GM23338 (cell line): ENCODE data around the gene CIT. TPM values are rescaled to one million over a fixed set of nuclear protein-coding genes. Genes with fewer than 3 reads are reported as not detected.

ENCODE experiments used
- ATAC-seq: fragments of 200-7000 bp; cut with Tn5 transposase; 3 replicates; pipeline ENCODE4 v1.9.1; 2020
- DNase-seq: peaks from one replicate; pipeline ENCODE4 v3.0.0-alpha.2; 2015; ENCODE audit warnings: low spot score
- H2AFZ ChIP-seq: fragments of 200-600 bp; sonication (generic); 2 replicates; pipeline ENCODE4 v1.8.0; 2016; ENCODE audit warnings: antibody characterized with exemption, mild to moderate bottlenecking, moderate library complexity
- H3F3A ChIP-seq: fragments of 200-600 bp; sonication (generic); replicated peaks from 2 replicates; pipeline ENCODE4 v1.8.0; 2017; ENCODE audit warnings: antibody characterized with exemption, mixed run types, low read depth
- H3K27ac ChIP-seq: fragments of 200-600 bp; sonication (generic); 2 replicates; pipeline ENCODE4 v1.6.1; 2016; ENCODE audit warnings: low read depth
- H3K27me3 ChIP-seq: fragments of 200-600 bp; sonication (generic); 2 replicates; pipeline ENCODE4 v1.8.0; 2016; ENCODE audit warnings: mild to moderate bottlenecking, mixed run types, moderate library complexity; ENCODE audit not compliant: insufficient read depth
- H3K36me3 ChIP-seq: fragments of 200-600 bp; sonication (generic); 2 replicates; pipeline ENCODE4 v1.8.0; 2016; ENCODE audit warnings: mild to moderate bottlenecking; ENCODE audit not compliant: insufficient read depth
- H3K4me1 ChIP-seq: fragments of 200-600 bp; sonication (generic); 2 replicates; pipeline ENCODE4 v1.8.0; 2016; ENCODE audit warnings: mild to moderate bottlenecking, moderate library complexity; ENCODE audit not compliant: insufficient read depth
- H3K4me2 ChIP-seq: fragments of 200-600 bp; sonication (generic); 2 replicates; pipeline ENCODE4 v1.7.1; 2017; ENCODE audit warnings: mixed run types
- H3K4me3 ChIP-seq: fragments of 200-600 bp; sonication (generic); 2 replicates; pipeline ENCODE4 v1.6.1; 2016; ENCODE audit warnings: mixed run types
- H3K79me2 ChIP-seq: fragments of 200-600 bp; sonication (generic); replicated peaks from 2 replicates; pipeline ENCODE4 v1.8.0; 2017; ENCODE audit warnings: mild to moderate bottlenecking; ENCODE audit not compliant: insufficient read depth
- H3K9me2 ChIP-seq: fragments of 200-600 bp; sonication (generic); 2 replicates; pipeline ENCODE4 v1.8.0; 2017; ENCODE audit not compliant: insufficient read depth
- H4K20me1 ChIP-seq: fragments of 200-600 bp; sonication (generic); replicated peaks from 2 replicates; pipeline ENCODE4 v1.8.0; 2017; ENCODE audit warnings: mild to moderate bottlenecking; ENCODE audit not compliant: insufficient read depth
- H3K27ac Mint-ChIP-seq: 2 replicates; pipeline ENCODE4 v1.8.0; 2020; ENCODE audit warnings: inconsistent platforms, mild to moderate bottlenecking, moderate library complexity, mixed read lengths
- H3K27me3 Mint-ChIP-seq: 3 replicates; pipeline ENCODE4 v1.8.0; 2022; ENCODE audit warnings: low read depth, mild to moderate bottlenecking, moderate library complexity, mixed read lengths, inconsistent platforms; ENCODE audit not compliant: insufficient read depth, poor library complexity
- H3K36me3 Mint-ChIP-seq: 3 replicates; pipeline ENCODE4 v1.8.0; 2021; ENCODE audit warnings: low read depth, mild to moderate bottlenecking, inconsistent platforms, moderate library complexity, mixed read lengths
- H3K4me1 Mint-ChIP-seq: 3 replicates; pipeline ENCODE4 v1.8.0; 2020; ENCODE audit warnings: mild to moderate bottlenecking, inconsistent platforms, mixed read lengths
- H3K4me3 Mint-ChIP-seq: 3 replicates; pipeline ENCODE4 v1.8.0; 2021; ENCODE audit warnings: moderate library complexity, mild to moderate bottlenecking, inconsistent platforms, mixed read lengths
- H3K9me3 Mint-ChIP-seq: 3 replicates; pipeline ENCODE4 v1.8.0; 2020; ENCODE audit warnings: moderate library complexity, mild to moderate bottlenecking, inconsistent platforms, mixed read lengths
- CREB1 ChIP-seq: fragments of 250-450 bp; sonication (Bioruptor Pico); IDR thresholded peaks from 2 replicates; pipeline ENCODE4 v1.5.0; 2020; ENCODE audit warnings: low read depth, mild to moderate bottlenecking, moderate library complexity
- EZH2 ChIP-seq: fragments of 200-600 bp; sonication (generic); IDR thresholded peaks from one replicate; pipeline ENCODE4 v1.8.0; 2017; ENCODE audit warnings: antibody characterized with exemption, mild to moderate bottlenecking, low read depth; ENCODE audit not compliant: unreplicated experiment
- EZH2phosphoT487 ChIP-seq: fragments of 200-600 bp; sonication (generic); IDR thresholded peaks from one replicate; pipeline ENCODE4 v1.8.1; 2018; ENCODE audit warnings: antibody characterized with exemption; ENCODE audit not compliant: unreplicated experiment
- NANOG ChIP-seq: IDR thresholded peaks from 2 replicates; pipeline ENCODE4 v1.6.1; 2016; ENCODE audit warnings: antibody characterized with exemption, borderline replicate concordance
- POLR2AphosphoS5 ChIP-seq: IDR thresholded peaks from 2 replicates; pipeline ENCODE4 v1.6.1; 2016; ENCODE audit warnings: antibody characterized with exemption, low read depth
- ZNF331 ChIP-seq: fragments of 250-450 bp; sonication (Bioruptor Pico); IDR thresholded peaks from 2 replicates; pipeline ENCODE4 v1.5.0; 2020; ENCODE audit warnings: low read depth, mild to moderate bottlenecking, moderate library complexity
- polyA plus RNA-seq: library from polyadenylated mRNA; unstranded; fragments of >200 nt; fragmentation: Nextera tagmentation; extraction: Ambion mirVana; gene quantifications from 2 replicates; pipeline ENCODE4 v1.2.1, GENCODE V29; 2016
- total RNA-seq: library from RNA; depleted of rRNA; stranded (reverse); fragments of >200 nt; shearing (Covaris generic); gene quantifications from 2 replicates; pipeline ENCODE4 v1.2.3, GENCODE V29; 2014
- TF ChIP-seq, protein P1 (sequence below): fragments of 250-450 bp; sonication (Bioruptor Pico); IDR thresholded peaks from 2 replicates; pipeline ENCODE4 v1.5.0; 2020; ENCODE audit warnings: mild to moderate bottlenecking, moderate library complexity
- TF ChIP-seq, protein P2 (sequence below): IDR thresholded peaks from 2 replicates; pipeline ENCODE4 v1.6.1; 2016; ENCODE audit warnings: antibody characterized with exemption
- TF ChIP-seq, protein P3 (sequence below): IDR thresholded peaks from one replicate; pipeline ENCODE4 v1.6.1; 2018; ENCODE audit warnings: antibody characterized with exemption; ENCODE audit not compliant: unreplicated experiment

The CIT gene
- total and polyA plus RNA-seq, 2 experiments from 2014 or later, result 9.7 to 47.8 TPM

DNA sequence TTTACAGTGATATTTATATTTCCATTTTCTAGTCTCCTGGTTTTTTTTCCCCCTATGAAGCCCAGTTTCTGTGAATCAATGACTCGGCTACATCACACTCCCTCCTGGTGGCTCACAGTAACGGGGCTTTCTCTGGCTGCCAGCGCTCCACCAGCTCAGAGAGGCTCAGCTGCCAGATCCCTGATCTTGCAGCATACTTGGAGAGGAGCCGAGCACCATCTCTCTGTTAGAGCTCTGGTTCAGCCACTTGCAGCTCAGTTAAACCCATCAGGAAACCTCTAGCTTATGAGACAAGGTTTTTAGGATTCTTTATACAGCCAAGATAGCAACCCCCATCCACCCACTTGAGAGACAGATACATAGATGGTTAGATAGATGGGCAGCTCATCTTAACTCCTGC is 74.6 kb downstream of the CIT start (continued):
- TF ChIP-seq, protein P1, sequence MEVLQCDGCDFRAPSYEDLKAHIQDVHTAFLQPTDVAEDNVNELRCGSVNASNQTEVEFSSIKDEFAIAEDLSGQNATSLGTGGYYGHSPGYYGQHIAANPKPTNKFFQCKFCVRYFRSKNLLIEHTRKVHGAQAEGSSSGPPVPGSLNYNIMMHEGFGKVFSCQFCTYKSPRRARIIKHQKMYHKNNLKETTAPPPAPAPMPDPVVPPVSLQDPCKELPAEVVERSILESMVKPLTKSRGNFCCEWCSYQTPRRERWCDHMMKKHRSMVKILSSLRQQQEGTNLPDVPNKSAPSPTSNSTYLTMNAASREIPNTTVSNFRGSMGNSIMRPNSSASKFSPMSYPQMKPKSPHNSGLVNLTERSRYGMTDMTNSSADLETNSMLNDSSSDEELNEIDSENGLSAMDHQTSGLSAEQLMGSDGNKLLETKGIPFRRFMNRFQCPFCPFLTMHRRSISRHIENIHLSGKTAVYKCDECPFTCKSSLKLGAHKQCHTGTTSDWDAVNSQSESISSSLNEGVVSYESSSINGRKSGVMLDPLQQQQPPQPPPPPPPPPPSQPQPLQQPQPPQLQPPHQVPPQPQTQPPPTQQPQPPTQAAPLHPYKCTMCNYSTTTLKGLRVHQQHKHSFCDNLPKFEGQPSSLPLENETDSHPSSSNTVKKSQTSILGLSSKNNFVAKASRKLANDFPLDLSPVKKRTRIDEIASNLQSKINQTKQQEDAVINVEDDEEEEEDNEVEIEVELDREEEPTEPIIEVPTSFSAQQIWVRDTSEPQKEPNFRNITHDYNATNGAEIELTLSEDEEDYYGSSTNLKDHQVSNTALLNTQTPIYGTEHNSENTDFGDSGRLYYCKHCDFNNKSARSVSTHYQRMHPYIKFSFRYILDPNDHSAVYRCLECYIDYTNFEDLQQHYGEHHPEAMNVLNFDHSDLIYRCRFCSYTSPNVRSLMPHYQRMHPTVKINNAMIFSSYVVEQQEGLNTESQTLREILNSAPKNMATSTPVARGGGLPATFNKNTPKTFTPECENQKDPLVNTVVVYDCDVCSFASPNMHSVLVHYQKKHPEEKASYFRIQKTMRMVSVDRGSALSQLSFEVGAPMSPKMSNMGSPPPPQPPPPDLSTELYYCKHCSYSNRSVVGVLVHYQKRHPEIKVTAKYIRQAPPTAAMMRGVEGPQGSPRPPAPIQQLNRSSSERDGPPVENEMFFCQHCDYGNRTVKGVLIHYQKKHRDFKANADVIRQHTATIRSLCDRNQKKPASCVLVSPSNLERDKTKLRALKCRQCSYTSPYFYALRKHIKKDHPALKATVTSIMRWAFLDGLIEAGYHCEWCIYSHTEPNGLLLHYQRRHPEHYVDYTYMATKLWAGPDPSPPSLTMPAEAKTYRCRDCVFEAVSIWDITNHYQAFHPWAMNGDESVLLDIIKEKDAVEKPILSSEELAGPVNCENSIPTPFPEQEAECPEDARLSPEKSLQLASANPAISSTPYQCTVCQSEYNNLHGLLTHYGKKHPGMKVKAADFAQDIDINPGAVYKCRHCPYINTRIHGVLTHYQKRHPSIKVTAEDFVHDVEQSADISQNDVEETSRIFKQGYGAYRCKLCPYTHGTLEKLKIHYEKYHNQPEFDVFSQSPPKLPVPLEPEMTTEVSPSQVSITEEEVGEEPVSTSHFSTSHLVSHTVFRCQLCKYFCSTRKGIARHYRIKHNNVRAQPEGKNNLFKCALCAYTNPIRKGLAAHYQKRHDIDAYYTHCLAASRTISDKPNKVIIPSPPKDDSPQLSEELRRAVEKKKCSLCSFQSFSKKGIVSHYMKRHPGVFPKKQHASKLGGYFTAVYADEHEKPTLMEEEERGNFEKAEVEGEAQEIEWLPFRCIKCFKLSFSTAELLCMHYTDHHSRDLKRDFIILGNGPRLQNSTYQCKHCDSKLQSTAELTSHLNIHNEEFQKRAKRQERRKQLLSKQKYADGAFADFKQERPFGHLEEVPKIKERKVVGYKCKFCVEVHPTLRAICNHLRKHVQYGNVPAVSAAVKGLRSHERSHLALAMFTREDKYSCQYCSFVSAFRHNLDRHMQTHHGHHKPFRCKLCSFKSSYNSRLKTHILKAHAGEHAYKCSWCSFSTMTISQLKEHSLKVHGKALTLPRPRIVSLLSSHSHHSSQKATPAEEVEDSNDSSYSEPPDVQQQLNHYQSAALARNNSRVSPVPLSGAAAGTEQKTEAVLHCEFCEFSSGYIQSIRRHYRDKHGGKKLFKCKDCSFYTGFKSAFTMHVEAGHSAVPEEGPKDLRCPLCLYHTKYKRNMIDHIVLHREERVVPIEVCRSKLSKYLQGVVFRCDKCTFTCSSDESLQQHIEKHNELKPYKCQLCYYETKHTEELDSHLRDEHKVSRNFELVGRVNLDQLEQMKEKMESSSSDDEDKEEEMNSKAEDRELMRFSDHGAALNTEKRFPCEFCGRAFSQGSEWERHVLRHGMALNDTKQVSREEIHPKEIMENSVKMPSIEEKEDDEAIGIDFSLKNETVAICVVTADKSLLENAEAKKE (CRISPR knock-in tag), result no peak
- TF ChIP-seq, protein P2, sequence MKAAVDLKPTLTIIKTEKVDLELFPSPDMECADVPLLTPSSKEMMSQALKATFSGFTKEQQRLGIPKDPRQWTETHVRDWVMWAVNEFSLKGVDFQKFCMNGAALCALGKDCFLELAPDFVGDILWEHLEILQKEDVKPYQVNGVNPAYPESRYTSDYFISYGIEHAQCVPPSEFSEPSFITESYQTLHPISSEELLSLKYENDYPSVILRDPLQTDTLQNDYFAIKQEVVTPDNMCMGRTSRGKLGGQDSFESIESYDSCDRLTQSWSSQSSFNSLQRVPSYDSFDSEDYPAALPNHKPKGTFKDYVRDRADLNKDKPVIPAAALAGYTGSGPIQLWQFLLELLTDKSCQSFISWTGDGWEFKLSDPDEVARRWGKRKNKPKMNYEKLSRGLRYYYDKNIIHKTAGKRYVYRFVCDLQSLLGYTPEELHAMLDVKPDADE, result no peak
- no peak for TF ChIP-seq NANOG
- TF ChIP-seq, protein P3, sequence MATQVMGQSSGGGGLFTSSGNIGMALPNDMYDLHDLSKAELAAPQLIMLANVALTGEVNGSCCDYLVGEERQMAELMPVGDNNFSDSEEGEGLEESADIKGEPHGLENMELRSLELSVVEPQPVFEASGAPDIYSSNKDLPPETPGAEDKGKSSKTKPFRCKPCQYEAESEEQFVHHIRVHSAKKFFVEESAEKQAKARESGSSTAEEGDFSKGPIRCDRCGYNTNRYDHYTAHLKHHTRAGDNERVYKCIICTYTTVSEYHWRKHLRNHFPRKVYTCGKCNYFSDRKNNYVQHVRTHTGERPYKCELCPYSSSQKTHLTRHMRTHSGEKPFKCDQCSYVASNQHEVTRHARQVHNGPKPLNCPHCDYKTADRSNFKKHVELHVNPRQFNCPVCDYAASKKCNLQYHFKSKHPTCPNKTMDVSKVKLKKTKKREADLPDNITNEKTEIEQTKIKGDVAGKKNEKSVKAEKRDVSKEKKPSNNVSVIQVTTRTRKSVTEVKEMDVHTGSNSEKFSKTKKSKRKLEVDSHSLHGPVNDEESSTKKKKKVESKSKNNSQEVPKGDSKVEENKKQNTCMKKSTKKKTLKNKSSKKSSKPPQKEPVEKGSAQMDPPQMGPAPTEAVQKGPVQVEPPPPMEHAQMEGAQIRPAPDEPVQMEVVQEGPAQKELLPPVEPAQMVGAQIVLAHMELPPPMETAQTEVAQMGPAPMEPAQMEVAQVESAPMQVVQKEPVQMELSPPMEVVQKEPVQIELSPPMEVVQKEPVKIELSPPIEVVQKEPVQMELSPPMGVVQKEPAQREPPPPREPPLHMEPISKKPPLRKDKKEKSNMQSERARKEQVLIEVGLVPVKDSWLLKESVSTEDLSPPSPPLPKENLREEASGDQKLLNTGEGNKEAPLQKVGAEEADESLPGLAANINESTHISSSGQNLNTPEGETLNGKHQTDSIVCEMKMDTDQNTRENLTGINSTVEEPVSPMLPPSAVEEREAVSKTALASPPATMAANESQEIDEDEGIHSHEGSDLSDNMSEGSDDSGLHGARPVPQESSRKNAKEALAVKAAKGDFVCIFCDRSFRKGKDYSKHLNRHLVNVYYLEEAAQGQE, result no peak

DNA sequence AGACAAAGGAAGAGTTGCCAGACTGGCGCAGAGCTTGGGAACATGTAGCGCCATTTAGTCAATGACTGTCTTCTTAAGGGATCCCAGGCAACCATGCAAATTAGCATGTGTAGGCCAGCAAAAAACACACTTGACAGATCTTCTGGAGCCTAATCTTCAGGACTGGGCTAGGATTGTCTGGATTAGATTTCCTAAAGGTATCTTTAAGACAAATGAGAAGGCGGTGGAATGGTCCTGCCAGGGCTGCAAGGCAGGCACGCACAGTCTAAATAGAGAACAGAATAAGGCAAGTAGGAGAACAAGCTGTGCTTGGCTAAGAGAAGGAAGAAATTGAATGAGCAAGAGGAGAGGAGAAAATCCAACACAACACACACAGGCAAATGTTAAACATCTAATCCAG is 80.0 kb downstream of the CIT start:
- H3K4me2 ChIP-seq, result no peak overlapping the region
- H3K4me3 ChIP-seq, result no peak overlapping the region
- no peaks in the 10 kb centered on the region for H3K9me3 Mint-ChIP-seq
- H3K27me3 ChIP-seq, result no peaks in the 10 kb centered on the region
- no peak overlapping the region for H3K4me3 Mint-ChIP-seq
- H3K79me2 ChIP-seq, result peaks cover 5% of the 10 kb centered on the region; the same call in 1 of the 2 replicates
- DNase-seq, result no peak
- H4K20me1 ChIP-seq, result peaks cover 17% of the 10 kb centered on the region
- H3K27ac Mint-ChIP-seq, result no peak overlapping the region
- no peaks in the 10 kb centered on the region for H3K4me1 Mint-ChIP-seq
- H3K36me3 ChIP-seq, result no peaks in the 10 kb centered on the region
- H2AFZ ChIP-seq, result no peak overlapping the region
- H3K4me1 ChIP-seq, result no peaks in the 10 kb centered on the region
- H3K36me3 Mint-ChIP-seq, result peaks cover 10% of the 10 kb centered on the region; the same call in 1 of the 3 replicates
- no peaks in the 10 kb centered on the region for H3K9me2 ChIP-seq
- no peak overlapping the region for H3K27ac ChIP-seq
- no peaks in the 10 kb centered on the region for H3K27me3 Mint-ChIP-seq
- ATAC-seq, result no peak
- H3F3A ChIP-seq, result no peaks in the 10 kb centered on the region
- TF ChIP-seq CREB1 (no peak), EZH2 (no peak), ZNF331 (no peak), POLR2AphosphoS5 (no peak), EZH2phosphoT487 (no peak)
- TF ChIP-seq, protein P3, result no peak
